Measurements from ENCODE around the gene IL13.
"Not testable (repeated sequence)": the region's sequence is repeated elsewhere in the genome, so short reads cannot be mapped to it uniquely, and the experiment has no call there.

Gene IL13

DNA sequence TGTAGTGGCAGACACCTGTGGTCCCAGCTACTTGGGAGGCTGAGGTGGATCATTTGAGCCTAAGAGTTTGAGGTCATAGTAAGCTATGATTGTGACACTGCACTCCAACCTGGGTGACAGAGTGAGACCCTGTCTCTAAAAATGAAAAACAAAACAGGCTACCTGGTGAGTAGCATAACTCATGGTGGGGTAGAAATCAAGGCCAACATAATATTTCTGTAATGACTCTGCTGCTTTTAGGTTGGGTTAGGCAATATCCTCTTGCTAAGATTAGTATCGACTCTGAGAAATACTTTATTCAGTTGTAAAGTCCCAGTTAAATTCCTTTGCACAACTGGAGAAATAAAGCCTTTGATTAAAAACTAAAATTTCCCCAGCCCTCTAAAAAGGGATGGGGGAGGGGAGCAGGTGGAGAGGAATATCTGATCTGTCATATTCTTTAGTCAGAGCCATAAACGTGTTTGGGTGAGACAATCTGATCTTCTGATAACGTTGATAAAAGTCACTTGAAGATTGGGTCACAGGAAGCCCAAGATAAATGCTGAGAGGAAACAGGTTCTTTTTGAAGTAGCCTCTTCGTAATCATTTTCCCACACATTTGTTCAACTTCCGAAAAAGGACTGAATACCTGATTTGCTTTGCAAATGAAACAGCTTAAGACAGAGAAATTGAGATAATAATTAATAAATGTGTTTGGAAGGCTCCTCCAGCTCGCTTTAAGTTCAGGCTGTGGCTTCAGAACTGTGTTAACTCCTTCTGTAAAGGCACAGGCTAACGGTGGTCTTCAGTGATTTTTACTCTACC lies 30.8 kb downstream of the IL13 start:
- no peak for DNase-seq (ENCODE audit: low spot score)

DNA sequence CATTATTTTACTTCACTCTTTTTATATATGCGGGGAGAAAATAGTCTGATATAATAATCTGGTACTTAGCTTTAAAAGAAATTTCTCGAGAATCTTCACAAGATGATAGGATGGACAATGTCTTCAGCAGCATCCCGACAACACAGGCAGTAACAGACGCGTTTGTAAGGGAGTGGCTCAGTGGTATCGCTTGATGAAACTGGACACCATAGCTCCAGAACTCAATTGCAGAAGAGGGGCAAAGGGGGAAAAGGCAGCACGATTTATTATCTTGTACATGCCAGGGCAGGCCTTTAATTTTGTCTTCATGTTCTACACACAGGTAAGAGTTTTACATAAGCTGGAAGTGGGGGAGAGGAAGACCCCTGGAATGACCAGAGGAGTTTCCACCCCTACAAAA lies 31.5 kb downstream of the IL13 start:
- DNase-seq (ENCODE audit: low spot score), result no peak

DNA sequence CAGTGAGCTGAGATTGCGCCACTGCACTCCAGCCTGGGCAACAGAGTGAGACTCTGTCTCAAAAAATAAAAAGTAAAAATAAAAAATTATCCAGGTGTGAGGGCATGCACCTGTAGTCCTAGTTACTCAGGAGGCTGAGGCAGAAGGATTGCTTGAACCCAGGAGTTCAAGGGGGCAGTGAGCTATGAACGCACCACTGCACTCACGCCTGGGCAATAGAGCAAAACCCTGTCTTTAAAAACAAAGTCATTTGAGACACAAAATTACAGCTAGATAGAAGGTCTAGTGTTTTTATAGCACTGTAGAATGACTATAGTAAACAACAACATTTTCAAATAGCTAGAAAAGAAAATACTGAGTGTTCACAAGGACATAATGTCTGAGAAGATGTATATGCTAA lies 32.2 kb downstream of the IL13 start:
- no peak for DNase-seq (ENCODE audit: low spot score)

DNA sequence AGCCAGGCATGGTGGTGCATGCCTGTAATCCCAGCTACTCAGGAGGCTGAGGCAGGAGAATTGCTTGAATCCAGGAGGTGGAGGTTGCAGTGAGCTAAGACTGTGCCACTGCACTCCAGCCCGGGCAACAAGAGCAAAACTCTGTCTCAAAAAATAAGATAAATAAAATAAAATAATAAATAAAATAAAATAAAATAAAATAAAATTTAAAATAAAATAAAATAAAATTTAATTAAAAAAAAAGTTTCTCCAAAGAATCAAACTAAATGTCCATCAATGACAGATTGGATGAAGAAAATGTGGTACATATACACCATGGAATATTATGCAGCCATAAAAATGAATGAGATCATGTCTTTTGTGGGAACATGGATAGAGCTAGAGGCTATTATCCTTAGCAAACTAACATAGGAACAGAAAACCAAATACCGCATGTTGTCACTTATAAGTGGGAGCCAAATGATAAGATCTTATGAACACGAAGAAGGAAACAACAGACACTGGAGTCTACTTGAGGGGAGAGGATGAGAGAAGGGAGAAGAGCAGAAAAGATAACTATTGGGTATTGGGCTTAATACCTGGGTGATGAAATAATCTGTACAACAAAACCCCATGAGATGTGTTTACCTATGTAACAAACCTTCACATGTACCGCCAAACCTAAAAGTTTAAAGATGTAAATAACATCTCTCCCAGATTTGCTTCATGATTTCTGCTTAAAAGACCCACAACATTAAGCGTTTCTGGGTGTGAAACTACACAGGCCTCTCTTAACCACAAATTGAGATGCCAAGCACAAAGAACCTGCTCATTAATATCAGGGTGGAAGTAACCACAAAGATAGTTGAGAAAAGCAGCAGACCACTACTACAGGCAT lies 34.0 kb downstream of the IL13 start:
- DNase-seq (ENCODE audit: low spot score), result not testable (repeated sequence)

DNA sequence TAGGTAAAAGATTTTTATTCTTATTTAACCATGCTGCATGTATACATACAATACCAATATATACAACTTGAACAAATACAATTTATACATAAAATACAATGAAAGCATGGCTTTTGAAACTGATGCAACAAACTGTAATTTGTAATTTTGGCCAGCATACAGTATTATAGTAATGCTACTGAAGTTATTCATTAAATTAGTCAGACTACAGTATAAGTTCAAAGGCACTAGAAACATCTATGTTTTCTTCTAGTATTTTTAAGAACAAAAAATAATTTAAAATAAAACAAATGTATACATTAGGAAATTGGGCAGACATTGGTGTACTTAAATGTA lies 34.6 kb downstream of the IL13 start:
- no peak for DNase-seq (ENCODE audit: low spot score)

DNA sequence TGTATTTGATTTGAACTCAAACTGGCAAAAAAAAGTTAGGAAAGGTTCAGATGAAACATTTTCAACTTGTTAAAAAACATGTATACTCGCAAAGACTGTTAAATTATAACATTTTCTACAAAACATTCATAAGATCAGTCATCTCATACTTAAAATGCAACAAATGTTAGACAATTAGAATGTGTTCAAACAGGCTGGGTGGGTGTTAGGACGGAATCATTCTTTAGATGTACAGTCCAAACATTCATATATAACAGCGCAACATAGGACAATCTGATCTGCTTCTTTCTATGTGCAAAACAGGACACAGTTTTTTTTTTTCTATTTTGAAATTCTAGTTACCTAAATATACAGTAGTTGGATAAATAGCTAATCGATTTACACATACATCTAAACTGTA lies 38.0 kb downstream of the IL13 start:
- no peak for DNase-seq (ENCODE audit: low spot score)

DNA sequence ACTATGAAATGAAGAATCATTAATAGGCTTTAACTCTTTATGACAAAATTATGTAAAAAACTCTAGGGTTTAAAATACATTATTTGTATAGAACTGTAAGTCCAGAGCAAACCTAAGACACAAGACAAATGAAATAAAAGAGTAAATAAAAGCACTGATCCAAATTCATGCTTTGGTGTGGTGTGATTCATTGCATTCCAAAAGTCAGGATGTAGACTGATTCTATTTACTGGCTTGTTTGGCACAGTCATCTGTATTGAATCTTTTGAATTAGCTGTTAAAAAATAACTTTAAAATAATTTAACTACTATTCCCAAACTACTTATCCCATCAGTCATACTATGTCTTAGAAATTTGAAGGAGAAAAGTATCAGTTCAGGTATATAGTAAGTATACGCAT lies 46.9 kb downstream of the IL13 start:
- peak; percentile 67 for DNase-seq (ENCODE audit: low spot score)

DNA sequence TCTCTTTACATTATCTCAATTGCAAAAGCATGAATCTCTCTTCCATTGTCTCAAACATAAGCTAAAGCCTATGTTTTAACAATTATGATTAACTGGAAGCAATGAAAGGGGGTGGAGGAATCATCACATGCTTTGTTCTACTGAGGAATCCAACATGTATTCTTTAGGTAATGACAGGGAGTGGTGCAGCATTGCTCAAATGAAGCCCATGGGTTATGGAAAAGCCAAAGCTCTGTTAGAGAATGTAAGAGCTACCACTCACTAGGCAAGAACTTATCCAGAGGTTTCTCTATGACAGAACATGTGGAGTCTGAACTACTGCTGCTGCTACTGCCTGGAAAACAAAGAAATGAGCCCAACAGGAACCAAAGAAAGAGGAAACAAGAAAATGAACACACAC lies 50.7 kb downstream of the IL13 start:
- DNase-seq (ENCODE audit: low spot score), result no peak

All from kidney tubule cell (primary cell).